ENCODE data around the gene HIPK3. TPM values are rescaled to one million over a fixed set of nuclear protein-coding genes. Genes with fewer than 3 reads are reported as not detected.

Gene HIPK3
- total RNA-seq, 4 donors from 2014 or later = 244 to 362 (median 344) TPM

DNA sequence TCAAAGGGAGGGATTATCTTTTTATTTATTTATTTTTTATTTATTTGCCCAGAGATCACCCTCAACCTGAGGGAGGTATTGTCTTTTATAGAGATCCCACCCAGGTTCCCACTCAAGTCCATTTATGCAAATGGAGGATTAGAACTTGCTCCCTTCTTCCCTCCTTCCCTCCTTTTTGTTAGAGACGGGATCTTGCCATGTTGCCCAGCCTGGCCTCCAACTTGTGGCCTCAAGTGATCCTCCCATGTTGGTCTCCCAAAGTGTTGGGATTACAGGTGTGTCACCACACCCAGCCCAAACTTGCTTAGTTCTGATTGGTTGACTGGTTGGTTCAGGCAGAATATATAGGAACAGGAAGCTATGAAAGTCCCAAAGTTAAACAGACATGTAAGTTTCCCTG, 51.9 kb downstream of the HIPK3 start:
- Histone ChIP-seq H3K27me3 (no peaks in the 10 kb centered on the region), H3K4me1 (peaks cover 37 to 83% (median 72%) of the 10 kb centered on the region in 4 donors), H3K27ac (replicated peaks in 1 of 4) (no peak overlapping the region), H3K9me3 (no peaks in the 10 kb centered on the region), H3K36me3 (peaks cover 0 to 5% (median 0%) of the 10 kb centered on the region in 4 donors), H3K4me3 (no peak overlapping the region)
- no peak for DNase-seq (ENCODE audit: extremely low spot score)
- TF ChIP-seq, protein P1, sequence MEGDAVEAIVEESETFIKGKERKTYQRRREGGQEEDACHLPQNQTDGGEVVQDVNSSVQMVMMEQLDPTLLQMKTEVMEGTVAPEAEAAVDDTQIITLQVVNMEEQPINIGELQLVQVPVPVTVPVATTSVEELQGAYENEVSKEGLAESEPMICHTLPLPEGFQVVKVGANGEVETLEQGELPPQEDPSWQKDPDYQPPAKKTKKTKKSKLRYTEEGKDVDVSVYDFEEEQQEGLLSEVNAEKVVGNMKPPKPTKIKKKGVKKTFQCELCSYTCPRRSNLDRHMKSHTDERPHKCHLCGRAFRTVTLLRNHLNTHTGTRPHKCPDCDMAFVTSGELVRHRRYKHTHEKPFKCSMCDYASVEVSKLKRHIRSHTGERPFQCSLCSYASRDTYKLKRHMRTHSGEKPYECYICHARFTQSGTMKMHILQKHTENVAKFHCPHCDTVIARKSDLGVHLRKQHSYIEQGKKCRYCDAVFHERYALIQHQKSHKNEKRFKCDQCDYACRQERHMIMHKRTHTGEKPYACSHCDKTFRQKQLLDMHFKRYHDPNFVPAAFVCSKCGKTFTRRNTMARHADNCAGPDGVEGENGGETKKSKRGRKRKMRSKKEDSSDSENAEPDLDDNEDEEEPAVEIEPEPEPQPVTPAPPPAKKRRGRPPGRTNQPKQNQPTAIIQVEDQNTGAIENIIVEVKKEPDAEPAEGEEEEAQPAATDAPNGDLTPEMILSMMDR (IDR thresholded peaks at IDR 0.05) = no peak
- TF ChIP-seq POLR2A (IDR thresholded peaks at IDR 0.05; ENCODE audit: low read depth) (no peak), POLR2AphosphoS5 (IDR thresholded peaks at IDR 0.05) (no peak), EP300 (IDR thresholded peaks at IDR 0.05) (no peak)
- 93% methylated on average over 1 of the region's 1 CpG for WGBS
- intact Hi-C loops (cut with DNase I) = no loop called here

DNA sequence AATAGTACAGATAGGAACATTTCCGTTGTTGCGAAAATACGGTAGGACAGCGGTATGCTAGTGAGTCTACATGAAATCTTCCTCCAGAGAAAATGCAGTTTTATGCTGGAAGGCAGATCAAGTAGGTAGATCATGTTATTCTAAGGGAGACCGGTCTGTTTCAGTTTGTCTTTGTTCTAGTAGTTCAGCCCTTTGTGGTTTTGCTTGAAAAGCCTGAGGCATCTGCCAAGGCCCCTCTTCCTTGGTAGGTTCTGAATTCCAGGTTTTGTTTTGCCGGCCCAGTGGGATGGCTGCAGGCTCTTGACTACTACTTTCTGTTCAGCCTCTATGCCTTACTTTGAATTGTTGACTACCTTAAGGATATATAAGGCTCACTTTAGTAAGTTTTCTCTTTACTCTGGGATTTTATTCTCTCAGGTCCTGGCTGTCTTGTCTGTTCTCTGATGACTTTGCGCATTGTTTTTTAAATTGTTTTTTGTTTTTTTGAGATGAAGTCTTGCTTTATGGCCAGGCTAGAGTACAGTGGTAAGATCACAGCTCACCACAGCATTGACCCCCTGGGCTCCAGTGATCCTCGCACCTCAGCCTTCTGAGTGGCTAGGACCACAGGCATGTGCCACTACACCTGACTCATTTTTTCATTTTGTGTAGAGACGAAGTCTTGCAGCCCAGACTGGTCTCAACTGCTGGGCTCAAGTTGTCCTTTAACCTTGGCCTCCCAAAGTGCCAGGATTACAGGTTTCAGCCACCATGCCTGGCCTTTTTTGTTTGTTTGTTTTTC, 53.7 kb downstream of the HIPK3 start:
- no peak for DNase-seq (ENCODE audit: extremely low spot score)
- intact Hi-C loops (cut with DNase I) = no loop called here
- Histone ChIP-seq H3K9me3 (no peaks in the 10 kb centered on the region), H3K36me3 (peaks cover 0 to 5% (median 0%) of the 10 kb centered on the region in 4 donors), H3K4me1 (peaks cover 51 to 86% (median 69%) of the 10 kb centered on the region in 4 donors), H3K27me3 (no peaks in the 10 kb centered on the region), H3K27ac (replicated peaks in 1 of 4) (no peak overlapping the region), H3K4me3 (no peak overlapping the region)
- TF ChIP-seq, protein P1 (IDR thresholded peaks at IDR 0.05) = no peak
- TF ChIP-seq POLR2AphosphoS5 (IDR thresholded peaks at IDR 0.05) (no peak), EP300 (IDR thresholded peaks at IDR 0.05) (no peak), POLR2A (IDR thresholded peaks at IDR 0.05; ENCODE audit: low read depth) (no peak)
- WGBS = 94% methylated on average over 9 of the region's 9 CpGs

DNA sequence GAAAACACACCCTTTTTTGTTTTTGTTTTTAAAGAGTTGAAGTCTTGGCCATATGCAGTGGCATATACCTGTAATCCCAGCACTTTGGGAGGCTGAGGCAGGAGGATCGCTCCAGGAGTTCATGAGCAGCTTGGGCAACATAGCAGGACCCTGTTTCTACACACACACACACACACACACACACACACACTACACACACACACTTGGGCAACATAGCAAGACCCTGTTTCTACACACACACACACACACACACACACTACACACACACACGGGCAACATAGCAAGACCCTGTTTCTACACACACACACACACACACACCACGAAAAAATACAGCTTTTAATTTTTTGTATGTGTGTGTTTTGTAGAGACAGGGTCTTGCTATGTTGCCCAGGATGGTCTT, 54.5 kb downstream of the HIPK3 start:
- intact Hi-C loops (cut with DNase I) = no loop called here
- H3K4me1 ChIP-seq = peaks cover 58 to 90% (median 72%) of the 10 kb centered on the region in 4 donors
- no peak overlapping the region for H3K27ac ChIP-seq (replicated peaks in 1 of 4)
- no peak for DNase-seq (ENCODE audit: extremely low spot score)
- H3K36me3 ChIP-seq = peaks cover 0 to 5% (median 0%) of the 10 kb centered on the region in 4 donors
- 88% methylated on average over 3 of the region's 3 CpGs for WGBS
- no peaks in the 10 kb centered on the region for H3K9me3 ChIP-seq
- no peak overlapping the region for H3K4me3 ChIP-seq
- H3K27me3 ChIP-seq = no peaks in the 10 kb centered on the region
- TF ChIP-seq POLR2AphosphoS5 (IDR thresholded peaks at IDR 0.05) (no peak), EP300 (IDR thresholded peaks at IDR 0.05) (no peak), POLR2A (IDR thresholded peaks at IDR 0.05; ENCODE audit: low read depth) (no peak)
- TF ChIP-seq, protein P1 (IDR thresholded peaks at IDR 0.05) = no peak

DNA sequence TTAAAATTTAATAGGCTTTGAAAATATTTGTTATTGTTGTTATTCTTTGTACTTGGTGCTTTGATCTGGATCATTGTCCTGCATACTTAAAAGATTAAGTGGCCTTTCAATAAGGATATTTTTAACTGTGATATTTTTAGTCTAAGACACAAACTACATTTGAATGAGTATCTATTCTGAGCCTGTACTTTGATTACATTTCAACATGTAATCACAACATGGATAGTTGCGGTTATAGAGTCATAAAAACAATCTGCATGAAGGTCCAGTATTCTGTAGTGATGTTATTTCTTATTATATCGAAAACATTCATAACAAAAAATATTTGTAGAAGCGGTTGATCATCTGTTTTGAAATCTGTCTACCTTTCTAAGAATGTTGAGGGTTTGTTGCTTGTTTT, 58.6 kb downstream of the HIPK3 start:
- WGBS = 65% methylated on average over 3 of the region's 3 CpGs
- Histone ChIP-seq H3K4me3 (no peak overlapping the region), H3K27ac (replicated peaks in 1 of 4) (no peak overlapping the region), H3K27me3 (no peaks in the 10 kb centered on the region), H3K36me3 (peaks cover 0 to 5% (median 0%) of the 10 kb centered on the region in 4 donors), H3K4me1 (peaks cover 75 to 92% (median 89%) of the 10 kb centered on the region in 4 donors), H3K9me3 (no peaks in the 10 kb centered on the region)
- no peak for DNase-seq (ENCODE audit: extremely low spot score)
- intact Hi-C loops (cut with DNase I) = no loop called here
- TF ChIP-seq EP300 (IDR thresholded peaks at IDR 0.05) (no peak), POLR2AphosphoS5 (IDR thresholded peaks at IDR 0.05) (no peak), POLR2A (IDR thresholded peaks at IDR 0.05; ENCODE audit: low read depth) (no peak)
- TF ChIP-seq, protein P1 (IDR thresholded peaks at IDR 0.05) = no peak

Measured in esophagus muscularis mucosa (tissue), 4 donors.